Measurements from ENCODE around the gene S100A7A. TPM values are rescaled to one million over a fixed set of nuclear protein-coding genes. Genes with fewer than 3 reads are reported as not detected.
"Not testable (repeated sequence)": the region's sequence is repeated elsewhere in the genome, so short reads cannot be mapped to it uniquely, and the experiment has no call there.

The S100A7A gene
- total and polyA plus RNA-seq, 3 experiments from 2014 or later, result not detected

- DNase-seq, result no peak
- no peak overlapping the region for H3K27ac ChIP-seq (ENCODE audit: low read depth, low read length)
- H3K9me3 ChIP-seq (ENCODE audit: low read length), result no peaks in the 10 kb centered on the region
- ChIA-PET POLR2A (no interaction called here), CTCF (no interaction called here)
- Mint-ChIP-seq H3K27me3 (peaks cover 27 to 60% of the 10 kb centered on the region in 2 donors), H3K4me3 (no peak overlapping the region), H3K9me3 (peaks cover 0 to 4% (median 0%) of the 10 kb centered on the region in 5 donors), H3K36me3 (peaks cover 0 to 2% (median 0%) of the 10 kb centered on the region in 3 donors), H3K27ac (no peak overlapping the region), H3K4me1 (no peaks in the 10 kb centered on the region)
- H3K4me1 ChIP-seq (ENCODE audit: insufficient read depth, low read length), result no peaks in the 10 kb centered on the region
- H3K4me3 ChIP-seq (ENCODE audit: low read length), result no peak overlapping the region
- no peaks in the 10 kb centered on the region for H3K36me3 ChIP-seq (ENCODE audit: insufficient read depth, low read length)
- no peaks in the 10 kb centered on the region for H3K27me3 ChIP-seq (ENCODE audit: insufficient read depth, low read length, poor library complexity, severe bottlenecking)
Measured at GRCh38 chr1:153441238-153441755, 25.0 kb downstream of the S100A7A start.

- Mint-ChIP-seq H3K4me1 (no peaks in the 10 kb centered on the region), H3K27ac (no peak overlapping the region), H3K27me3 (peaks cover 18 to 49% of the 10 kb centered on the region in 2 donors), H3K9me3 (peaks cover 0 to 4% (median 0%) of the 10 kb centered on the region in 5 donors), H3K36me3 (no peaks in the 10 kb centered on the region), H3K4me3 (no peak overlapping the region)
- Histone ChIP-seq H3K27me3 (ENCODE audit: insufficient read depth, low read length, poor library complexity, severe bottlenecking) (no peaks in the 10 kb centered on the region), H3K27ac (ENCODE audit: low read depth, low read length) (no peak overlapping the region), H3K4me3 (ENCODE audit: low read length) (no peak overlapping the region), H3K36me3 (ENCODE audit: insufficient read depth, low read length) (no peaks in the 10 kb centered on the region), H3K4me1 (ENCODE audit: insufficient read depth, low read length) (no peaks in the 10 kb centered on the region), H3K9me3 (ENCODE audit: low read length) (no peaks in the 10 kb centered on the region)
- POLR2A ChIA-PET, result no interaction called here
- CTCF ChIA-PET, result no interaction called here
- DNase-seq, result no peak
Measured at GRCh38 chr1:153443486-153443885, 27.2 kb downstream of the S100A7A start.

GRCh38 chr1:153444078-153444477, 27.8 kb downstream of the S100A7A start:
- H3K27ac Mint-ChIP-seq, result no peak overlapping the region
- H3K9me3 ChIP-seq (ENCODE audit: low read length), result no peaks in the 10 kb centered on the region

GRCh38 chr1:153447498-153448170, 31.3 kb downstream of the S100A7A start:
- Mint-ChIP-seq H3K27ac (no peak overlapping the region), H3K36me3 (no peaks in the 10 kb centered on the region), H3K9me3 (peaks cover 0 to 2% (median 0%) of the 10 kb centered on the region in 5 donors), H3K27me3 (peaks cover 18 to 67% of the 10 kb centered on the region in 2 donors), H3K4me3 (no peak overlapping the region), H3K4me1 (no peaks in the 10 kb centered on the region)
- H3K36me3 ChIP-seq (ENCODE audit: insufficient read depth, low read length), result no peaks in the 10 kb centered on the region
- no peak for DNase-seq
- POLR2A ChIA-PET, result no interaction called here
- no peak overlapping the region for H3K4me3 ChIP-seq (ENCODE audit: low read length)
- H3K4me1 ChIP-seq (ENCODE audit: insufficient read depth, low read length), result no peaks in the 10 kb centered on the region
- no peaks in the 10 kb centered on the region for H3K9me3 ChIP-seq (ENCODE audit: low read length)
- no peak overlapping the region for H3K27ac ChIP-seq (ENCODE audit: low read depth, low read length)
- CTCF ChIA-PET, result no interaction called here
- peaks cover 4% of the 10 kb centered on the region for H3K27me3 ChIP-seq (ENCODE audit: insufficient read depth, low read length, poor library complexity, severe bottlenecking)

More at GRCh38 chr1:153444078-153444477, 27.8 kb downstream of the S100A7A start:
- Histone ChIP-seq H3K36me3 (ENCODE audit: insufficient read depth, low read length) (no peaks in the 10 kb centered on the region), H3K4me1 (ENCODE audit: insufficient read depth, low read length) (no peaks in the 10 kb centered on the region), H3K4me3 (ENCODE audit: low read length) (no peak overlapping the region), H3K27me3 (ENCODE audit: insufficient read depth, low read length, poor library complexity, severe bottlenecking) (no peaks in the 10 kb centered on the region), H3K27ac (ENCODE audit: low read depth, low read length) (no peak overlapping the region)
- H3K9me3 Mint-ChIP-seq, result peaks cover 0 to 4% (median 0%) of the 10 kb centered on the region in 5 donors
- CTCF ChIA-PET, result no interaction called here
- H3K4me3 Mint-ChIP-seq, result no peak overlapping the region
- no peak for DNase-seq
- POLR2A ChIA-PET, result no interaction called here
- H3K36me3 Mint-ChIP-seq, result no peaks in the 10 kb centered on the region
- peaks cover 20 to 52% of the 10 kb centered on the region in 2 donors for H3K27me3 Mint-ChIP-seq
- no peaks in the 10 kb centered on the region for H3K4me1 Mint-ChIP-seq

GRCh38 chr1:153448851-153449250, 32.5 kb downstream of the S100A7A start:
- H3K4me1 Mint-ChIP-seq; H3K4me3 ChIP-seq (ENCODE audit: low read length); CTCF ChIA-PET; H3K27me3 ChIP-seq (ENCODE audit: insufficient read depth, low read length, poor library complexity, severe bottlenecking); H3K36me3 Mint-ChIP-seq; POLR2A ChIA-PET; H3K27ac Mint-ChIP-seq; H3K9me3 Mint-ChIP-seq; H3K36me3 ChIP-seq (ENCODE audit: insufficient read depth, low read length); H3K4me3 Mint-ChIP-seq; H3K27ac ChIP-seq (ENCODE audit: low read depth, low read length); H3K9me3 ChIP-seq (ENCODE audit: low read length); DNase-seq; H3K4me1 ChIP-seq (ENCODE audit: insufficient read depth, low read length): not testable (repeated sequence)
- peaks cover 13 to 67% of the 10 kb centered on the region in 2 donors for H3K27me3 Mint-ChIP-seq

GRCh38 chr1:153456396-153456795, 40.1 kb downstream of the S100A7A start:
- H3K27ac Mint-ChIP-seq, result no peak overlapping the region
- ChIA-PET POLR2A (no interaction called here), CTCF (interaction anchor here (1.5 kb wide), 1 partner anchor 9 kb away, joined by 4 read pairs; no protein-coding TSS in a partner anchor)
- H3K27ac ChIP-seq (ENCODE audit: low read depth, low read length), result no peak overlapping the region
- no peak overlapping the region for H3K4me3 ChIP-seq (ENCODE audit: low read length)
- H3K4me3 Mint-ChIP-seq, result no peak overlapping the region
- peaks cover 4% of the 10 kb centered on the region for H3K27me3 ChIP-seq (ENCODE audit: insufficient read depth, low read length, poor library complexity, severe bottlenecking)
- no peak for DNase-seq
- H3K36me3 Mint-ChIP-seq, result no peaks in the 10 kb centered on the region
- no peaks in the 10 kb centered on the region for H3K36me3 ChIP-seq (ENCODE audit: insufficient read depth, low read length)
- H3K27me3 Mint-ChIP-seq, result peaks cover 18 to 62% of the 10 kb centered on the region in 2 donors
- H3K9me3 Mint-ChIP-seq, result no peaks in the 10 kb centered on the region
- no peaks in the 10 kb centered on the region for H3K4me1 Mint-ChIP-seq
- no peaks in the 10 kb centered on the region for H3K4me1 ChIP-seq (ENCODE audit: insufficient read depth, low read length)
- no peaks in the 10 kb centered on the region for H3K9me3 ChIP-seq (ENCODE audit: low read length)

- ChIA-PET CTCF (no interaction called here), POLR2A (no interaction called here)
- Histone ChIP-seq H3K4me3 (ENCODE audit: low read length) (no peak overlapping the region), H3K27ac (ENCODE audit: low read depth, low read length) (no peak overlapping the region), H3K9me3 (ENCODE audit: low read length) (no peaks in the 10 kb centered on the region), H3K4me1 (ENCODE audit: insufficient read depth, low read length) (no peaks in the 10 kb centered on the region), H3K27me3 (ENCODE audit: insufficient read depth, low read length, poor library complexity, severe bottlenecking) (no peaks in the 10 kb centered on the region), H3K36me3 (ENCODE audit: insufficient read depth, low read length) (no peaks in the 10 kb centered on the region)
- DNase-seq, result no peak
- Mint-ChIP-seq H3K4me1 (no peaks in the 10 kb centered on the region), H3K36me3 (no peaks in the 10 kb centered on the region), H3K27ac (no peak overlapping the region), H3K4me3 (no peak overlapping the region), H3K27me3 (peaks cover 22 to 62% of the 10 kb centered on the region in 2 donors), H3K9me3 (no peaks in the 10 kb centered on the region)
Measured at GRCh38 chr1:153459655-153460054, 43.3 kb downstream of the S100A7A start.

- no peaks in the 10 kb centered on the region for H3K27me3 ChIP-seq (ENCODE audit: insufficient read depth, low read length, poor library complexity, severe bottlenecking)
- H3K4me3 ChIP-seq (ENCODE audit: low read length), result no peak within 1 kb of the TSS
- H3K9me3 Mint-ChIP-seq, result no peaks in the 10 kb centered on the region
- ChIA-PET POLR2A (no interaction called here), CTCF (no interaction called here)
- H3K27ac Mint-ChIP-seq, result no peak within 1 kb of the TSS
- no peaks in the 10 kb centered on the region for H3K36me3 ChIP-seq (ENCODE audit: insufficient read depth, low read length)
- no peaks in the 10 kb centered on the region for H3K9me3 ChIP-seq (ENCODE audit: low read length)
- peaks cover 0 to 1% (median under 1%) of the 10 kb centered on the region in 3 donors for H3K4me1 Mint-ChIP-seq
- H3K27ac ChIP-seq (ENCODE audit: low read depth, low read length), result no peak within 1 kb of the TSS
- peaks cover 22 to 58% of the 10 kb centered on the region in 2 donors for H3K27me3 Mint-ChIP-seq
- no peak within 1 kb of the TSS for H3K4me3 Mint-ChIP-seq
- no peak for DNase-seq
- no peaks in the 10 kb centered on the region for H3K36me3 Mint-ChIP-seq
- no peaks in the 10 kb centered on the region for H3K4me1 ChIP-seq (ENCODE audit: insufficient read depth, low read length)
Measured at GRCh38 chr1:153460551-153460950, 44.2 kb downstream of the S100A7A start, which contains the start of gene S100A7. Gene S100A7 (minus strand): TSS chr1:153460651. CDS start chr1:153459013, 1,638 bp downstream.

Data from CD8-positive, alpha-beta memory T cell (primary cell).